Fibroblast of villous mesenchyme (primary cell): ENCODE results near the gene ITPKA. TPM values are rescaled to one million over a fixed set of nuclear protein-coding genes. Genes with fewer than 3 reads are reported as not detected.

Experiments
- DNase-seq: peaks from one replicate; pipeline ENCODE4 v3.0.0-alpha.2; 2010; ENCODE audit warnings: low read depth
- H3K4me3 ChIP-seq: 2 replicates; pipeline ENCODE4 v1.5.1; 2011; ENCODE audit warnings: low read depth, mild to moderate bottlenecking, low read length
- total RNA-seq: library from RNA; depleted of rRNA; stranded (reverse); fragments of >200 nt; gene quantifications from 2 replicates; pipeline ENCODE4 v1.2.3, GENCODE V29; 2012
- TF ChIP-seq, protein P1 (sequence below): IDR thresholded peaks from 2 replicates; pipeline ENCODE4 v1.5.1; 2012; ENCODE audit warnings: low read depth, mild to moderate bottlenecking, low read length; ENCODE audit not compliant: insufficient read depth

ITPKA gene
- total RNA-seq, 1 donor, result 0.86 TPM

DNA sequence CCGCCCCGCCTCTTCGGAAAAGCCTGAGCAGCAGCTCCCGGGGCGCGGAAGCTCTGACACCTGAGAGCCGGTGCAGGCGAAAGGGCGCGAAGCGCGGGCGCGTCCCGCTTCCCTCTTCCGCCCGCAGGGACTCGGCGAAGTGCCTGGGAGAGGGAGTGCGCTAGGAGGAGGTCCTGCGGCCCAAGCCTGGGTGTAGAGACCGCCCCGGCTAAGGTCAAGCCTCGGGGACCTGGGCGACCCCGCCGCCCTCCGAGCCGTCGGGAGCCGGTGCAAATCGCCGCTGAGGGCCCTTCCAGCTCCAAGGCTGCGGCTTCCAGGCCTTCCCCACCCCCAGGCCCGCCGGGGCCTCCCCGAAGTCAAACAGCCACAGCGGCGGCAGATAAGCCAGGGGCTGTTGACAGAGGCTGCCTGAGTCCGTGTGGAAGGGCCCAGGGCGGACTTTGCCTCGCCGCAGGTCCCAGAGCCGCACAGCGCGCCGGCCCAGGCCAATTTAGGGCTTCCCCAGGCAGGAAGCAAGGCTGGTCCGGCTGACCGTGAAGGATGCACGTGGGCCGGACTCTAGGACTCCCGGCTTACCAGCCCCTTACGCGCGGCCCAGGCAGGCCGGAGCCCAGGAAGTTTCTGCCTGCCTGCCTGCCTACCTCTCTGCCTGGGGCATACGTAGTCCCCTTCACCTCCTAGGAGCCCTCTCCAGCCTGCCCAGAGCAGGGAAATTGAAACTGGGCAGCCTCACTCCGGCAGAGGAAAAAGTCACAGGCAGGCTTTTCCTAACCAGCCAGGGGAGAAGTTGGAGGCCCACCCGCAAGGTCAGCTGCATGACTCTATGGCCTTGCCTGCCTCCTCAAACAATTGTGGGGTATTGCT, 2.3 kb downstream of the ITPKA start:
- no peak for DNase-seq

GRCh38 chr15:41498657-41499056, 5.0 kb downstream of the ITPKA start:
- TF ChIP-seq, protein P1, sequence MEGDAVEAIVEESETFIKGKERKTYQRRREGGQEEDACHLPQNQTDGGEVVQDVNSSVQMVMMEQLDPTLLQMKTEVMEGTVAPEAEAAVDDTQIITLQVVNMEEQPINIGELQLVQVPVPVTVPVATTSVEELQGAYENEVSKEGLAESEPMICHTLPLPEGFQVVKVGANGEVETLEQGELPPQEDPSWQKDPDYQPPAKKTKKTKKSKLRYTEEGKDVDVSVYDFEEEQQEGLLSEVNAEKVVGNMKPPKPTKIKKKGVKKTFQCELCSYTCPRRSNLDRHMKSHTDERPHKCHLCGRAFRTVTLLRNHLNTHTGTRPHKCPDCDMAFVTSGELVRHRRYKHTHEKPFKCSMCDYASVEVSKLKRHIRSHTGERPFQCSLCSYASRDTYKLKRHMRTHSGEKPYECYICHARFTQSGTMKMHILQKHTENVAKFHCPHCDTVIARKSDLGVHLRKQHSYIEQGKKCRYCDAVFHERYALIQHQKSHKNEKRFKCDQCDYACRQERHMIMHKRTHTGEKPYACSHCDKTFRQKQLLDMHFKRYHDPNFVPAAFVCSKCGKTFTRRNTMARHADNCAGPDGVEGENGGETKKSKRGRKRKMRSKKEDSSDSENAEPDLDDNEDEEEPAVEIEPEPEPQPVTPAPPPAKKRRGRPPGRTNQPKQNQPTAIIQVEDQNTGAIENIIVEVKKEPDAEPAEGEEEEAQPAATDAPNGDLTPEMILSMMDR, result no peak
- no peak for DNase-seq
- no peak overlapping the region for H3K4me3 ChIP-seq

More for the DNA sequence above, 2.3 kb downstream of the ITPKA start:
- H3K4me3 ChIP-seq, result no peak overlapping the region
- TF ChIP-seq, protein P1, result no peak

GRCh38 chr15:41499109-41499851, 5.6 kb downstream of the ITPKA start:
- TF ChIP-seq, protein P1, result no peak
- DNase-seq, result no peak
- H3K4me3 ChIP-seq, result no peak overlapping the region

- DNase-seq, result peak; percentile 21
- peak overlapping the region; percentile 39 for H3K4me3 ChIP-seq
These were observed 7.7 kb downstream of the ITPKA start for GRCh38 chr15:41501191-41501917.

GRCh38 chr15:41501931-41502794, 8.5 kb downstream of the ITPKA start:
- no peak for DNase-seq
- TF ChIP-seq, protein P1, result no peak
- peak overlapping the region; percentile 12 for H3K4me3 ChIP-seq

More at GRCh38 chr15:41501191-41501917, 7.7 kb downstream of the ITPKA start:
- TF ChIP-seq, protein P1, result no peak
